K562 (cell line): Measurements from ENCODE around the gene SZT2. TPM values are rescaled to one million over a fixed set of nuclear protein-coding genes. Genes with fewer than 3 reads are reported as not detected.

Source experiments
- CEBPG ChIP-seq, 3 experiments: fragments of 200-800 bp in 1 of 3; sonication (Bioruptor generic) in 1 of 3; sonication (generic) in 1 of 3; formaldehyde crosslinking in 1 of 3; IDR thresholded peaks in 2 of 3; conservative IDR thresholded peaks in 1 of 3; 2 replicates each; pipeline versions ENCODE4 v1.6.1 to v1.8.0; 2016 to 2022; ENCODE audit warnings: missing compliant biosample characterization in 2 of 3, missing genetic modification characterization in 2 of 3, mild to moderate bottlenecking in 1 of 3, missing genetic modification reagents in 1 of 3
- CXXC5 ChIP-seq: fragments of 250-450 bp; sonication (Bioruptor Pico); IDR thresholded peaks from 2 replicates; pipeline ENCODE4 v1.8.0; 2022; ENCODE audit warnings: inconsistent platforms, mild to moderate bottlenecking, moderate library complexity
- E4F1 ChIP-seq: fragments of 250-450 bp; sonication (Bioruptor Pico); IDR thresholded peaks from 2 replicates; pipeline ENCODE4 v1.5.0; 2021; ENCODE audit warnings: mild to moderate bottlenecking, borderline replicate concordance
- IRF2 ChIP-seq: sonication (generic); formaldehyde crosslinking; IDR thresholded peaks from 2 replicates; pipeline ENCODE4 v1.8.1; 2022; ENCODE audit warnings: mild to moderate bottlenecking, missing genetic modification reagents
- LEF1 ChIP-seq: fragments of 450-650 bp; IDR thresholded peaks from 2 replicates; pipeline ENCODE4 v1.6.1; 2016; ENCODE audit warnings: mild to moderate bottlenecking
- NCOA4 ChIP-seq: fragments of 450-650 bp; IDR thresholded peaks from 2 replicates; pipeline ENCODE4 v1.6.1; 2018; ENCODE audit warnings: mild to moderate bottlenecking; ENCODE audit not compliant: partially characterized antibody
- POLR2H ChIP-seq: IDR thresholded peaks from 2 replicates; pipeline ENCODE4 v1.6.1; 2016; ENCODE audit warnings: missing genetic modification characterization, low read depth, mild to moderate bottlenecking, control low read depth, missing compliant biosample characterization, moderate library complexity
- RBBP5 ChIP-seq: fragments of 200-600 bp; sonication (generic); IDR thresholded peaks from 2 replicates; pipeline ENCODE4 v1.6.1; 2012; ENCODE audit warnings: borderline replicate concordance, mild to moderate bottlenecking, low read length, control low read depth, inconsistent platforms; ENCODE audit not compliant: insufficient read depth, poor library complexity, severe bottlenecking
- RFX5 ChIP-seq: IDR thresholded peaks from 2 replicates; pipeline ENCODE4 v1.6.1; 2011; ENCODE audit warnings: low read depth, mild to moderate bottlenecking, improper control_type of control experiment, low read length
- SMARCE1 ChIP-seq: fragments of 450-650 bp; IDR thresholded peaks from 2 replicates; pipeline ENCODE4 v1.7.1; 2016; ENCODE audit warnings: mild to moderate bottlenecking
- TAF9B ChIP-seq: fragments of 450-650 bp; IDR thresholded peaks from 2 replicates; pipeline ENCODE4 v1.6.1; 2018; ENCODE audit warnings: mild to moderate bottlenecking; ENCODE audit not compliant: partially characterized antibody
- TEAD1 ChIP-seq, 2 experiments: fragments of 450-650 bp in 1 of 2; sonication (generic) in 1 of 2; formaldehyde crosslinking; IDR thresholded peaks; 2 replicates each; pipeline versions ENCODE4 v1.4.0 to v1.8.0; 2020 to 2022; ENCODE audit warnings: mild to moderate bottlenecking in 2 of 2, missing genetic modification reagents in 1 of 2
- ZC3H11A ChIP-seq: IDR thresholded peaks from 2 replicates; pipeline ENCODE4 v1.6.1; 2012; ENCODE audit warnings: low read depth, low read length, improper control_type of control experiment
- ZFP91 ChIP-seq: sonication (generic); formaldehyde crosslinking; IDR thresholded peaks from 2 replicates; pipeline ENCODE4 v1.8.0; 2022; ENCODE audit warnings: mild to moderate bottlenecking, missing genetic modification reagents
- ZNF232 ChIP-seq: sonication (generic); formaldehyde crosslinking; IDR thresholded peaks from 2 replicates; pipeline ENCODE4 v1.8.0; 2022; ENCODE audit warnings: mild to moderate bottlenecking, missing genetic modification reagents
- ZNF280A ChIP-seq: fragments of 450-650 bp; IDR thresholded peaks from 2 replicates; pipeline ENCODE4 v1.6.1; 2018; ENCODE audit warnings: mild to moderate bottlenecking, low read depth; ENCODE audit not compliant: partially characterized antibody
- ZNF324 ChIP-seq: fragments of 250-450 bp; sonication (Bioruptor Pico); IDR thresholded peaks from 2 replicates; pipeline ENCODE4 v1.4.0; 2020; ENCODE audit warnings: mild to moderate bottlenecking
- ZNF511 ChIP-seq: sonication (generic); formaldehyde crosslinking; IDR thresholded peaks from 2 replicates; pipeline ENCODE4 v1.8.0; 2022; ENCODE audit warnings: mild to moderate bottlenecking, missing genetic modification reagents
- ZNF780A ChIP-seq: fragments of 250-450 bp; sonication (Bioruptor Pico); IDR thresholded peaks from 2 replicates; pipeline ENCODE4 v1.5.0; 2021; ENCODE audit warnings: mild to moderate bottlenecking
- polyA plus RNA-seq, 8 experiments: library from polyadenylated mRNA; depleted of rRNA in 4 of 8; stranded (reverse) in 5 of 8; unstranded in 3 of 8; fragments of >200 nt; fragmentation: Nextera tagmentation in 2 of 8; fragmentation: Illumina TruSeq in 1 of 8; extraction: Ambion mirVana in 2 of 8; extraction: Trizol in 1 of 8; gene quantifications; 2 replicates each; pipeline versions ENCODE4 v1.2.1 to v1.2.3, GENCODE V29; 2011 to 2014; ENCODE audit warnings: inconsistent platforms in 1 of 8, missing spikeins in 1 of 8
- total RNA-seq, 7 experiments: library from RNA; depleted of rRNA in 6 of 7; stranded (reverse); fragments of >200 nt in 6 of 7; fragmentation: Illumina TruSeq in 2 of 7; extraction: Trizol in 2 of 7; gene quantifications; 2 replicates each; pipeline versions ENCODE4 v1.2.1 to v1.2.3, GENCODE V29; 2011 to 2021; ENCODE audit warnings: low replicate concordance in 1 of 7

SZT2 gene
- total and polyA plus RNA-seq, 9 of the 15 experiments (the other 6 are each of a cell fraction or from before 2014, with no cell fraction given), result 0.88 to 31.0 (median 12.8) TPM

DNA sequence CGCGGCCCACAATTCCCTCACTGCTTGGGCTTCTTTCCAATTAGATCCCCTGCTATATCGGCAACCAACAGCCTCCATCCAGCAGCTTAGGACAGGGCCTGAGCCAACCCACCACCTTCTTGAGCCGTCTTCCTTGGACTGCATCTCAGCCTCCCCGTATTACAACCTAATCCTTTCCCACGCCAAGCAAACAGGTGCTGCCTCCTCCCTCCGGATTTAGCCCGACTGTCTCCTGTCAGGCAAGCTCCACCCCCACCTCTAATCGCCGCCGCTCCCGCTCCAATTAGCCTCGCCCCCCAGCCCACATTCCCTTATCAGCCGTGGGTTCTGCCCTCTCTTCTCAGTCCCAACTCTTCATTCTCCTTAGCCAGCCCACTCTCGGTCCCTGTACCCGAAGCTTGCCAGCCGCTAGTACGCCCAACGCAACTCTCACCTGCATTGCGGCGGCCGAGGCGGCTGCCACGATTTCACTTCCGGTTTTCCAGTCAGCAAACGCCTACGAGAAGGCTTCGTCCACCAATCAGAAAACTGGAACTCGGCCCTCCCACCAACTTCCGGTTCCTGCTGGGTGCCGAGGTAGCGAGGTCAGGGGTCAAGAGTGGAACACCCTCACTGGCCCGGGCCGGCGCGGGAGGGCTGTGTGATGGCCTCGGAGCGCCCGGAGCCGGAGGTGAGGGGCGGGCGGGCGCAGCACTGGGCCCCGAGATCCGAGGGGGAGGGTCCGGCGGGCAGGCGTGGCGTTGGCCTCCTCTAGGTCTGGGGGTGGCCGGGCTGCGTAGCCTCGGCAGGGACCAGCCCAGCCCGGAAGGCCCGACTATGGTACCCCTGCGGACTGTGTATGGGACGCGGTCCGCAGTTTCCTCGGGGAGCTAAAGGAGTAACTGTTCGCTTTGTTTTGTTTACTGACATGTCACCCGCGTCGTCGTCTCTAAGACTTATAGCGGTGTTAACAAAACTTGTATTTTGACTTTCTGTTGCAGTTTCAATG, at the start of gene SZT2, which contains the start of gene MED8 (continued):
- TF ChIP-seq TEAD1 (CRISPR knock-in tag; IDR thresholded peaks at IDR 0.05) (peak in 1 of 2 experiments; percentile 24; a peak in 1 of 4 replicates), POLR2H (peak; percentile 84), CXXC5 (CRISPR knock-in tag) (peak; percentile 89), IRF2 (no peak), SMARCE1 (peak; percentile 68; the same call in 1 of the 2 replicates), ZFP91 (CRISPR knock-in tag) (no peak), RFX5 (no peak), ZC3H11A (no peak), RBBP5 (peak; percentile 90), NCOA4 (peak; percentile 13), ZNF324 (0 out of 2 replicates have a peak, but pooled peaks have one; percentile 8), ZNF232 (CRISPR knock-in tag) (peak; percentile 15; the same call in 1 of the 2 replicates), ZNF280A (no peak), CEBPG (CRISPR knock-in tag; IDR thresholded peaks at IDR 0.05) (peak; percentile 85; the same call in 1 of the 2 replicates), CEBPG (tag; conservative IDR thresholded peaks at IDR 0.05 in 1 of 2, IDR thresholded peaks at IDR 0.05 in 1 of 2) (peak in 1 of 2 experiments; percentile 39; a peak in 1 of 4 replicates), ZNF780A (CRISPR knock-in tag) (no peak), TAF9B (peak; percentile 94), ZNF511 (CRISPR knock-in tag) (peak; percentile 56; the same call in 1 of the 2 replicates), LEF1 (peak; percentile 50; the same call in 1 of the 2 replicates), E4F1 (CRISPR knock-in tag) (no peak)
